Measurements from ENCODE around the gene S100A9.

S100A9 gene

GRCh38 chr1:153358691-153358975 is 979 bp downstream of the S100A9 start:
- no peak overlapping the region for H3K4me3 ChIP-seq (ENCODE audit: low read length)
- no peak for TF ChIP-seq CTCF (conservative IDR thresholded peaks at IDR 0.05; ENCODE audit: low read depth, low read length)
- DNase-seq (ENCODE audit: low read depth), result no peak

GRCh38 chr1:153359241-153359640 is 1.6 kb downstream of the S100A9 start:
- H3K4me3 ChIP-seq (ENCODE audit: low read length), result no peak overlapping the region
- DNase-seq (ENCODE audit: low read depth), result no peak
- no peak for TF ChIP-seq CTCF (conservative IDR thresholded peaks at IDR 0.05; ENCODE audit: low read depth, low read length)

GRCh38 chr1:153360190-153360589 is 2.5 kb downstream of the S100A9 start:
- no peak overlapping the region for H3K4me3 ChIP-seq (ENCODE audit: low read length)
- no peak for DNase-seq (ENCODE audit: low read depth)
- no peak for TF ChIP-seq CTCF (conservative IDR thresholded peaks at IDR 0.05; ENCODE audit: low read depth, low read length)

- H3K4me3 ChIP-seq (ENCODE audit: low read length), result no peak overlapping the region
- TF ChIP-seq CTCF (conservative IDR thresholded peaks at IDR 0.05; ENCODE audit: low read depth, low read length), result no peak
- DNase-seq (ENCODE audit: low read depth), result no peak
Observed at GRCh38 chr1:153360592-153361479, 3.2 kb downstream of the S100A9 start.

GRCh38 chr1:153361480-153362109 is 3.9 kb downstream of the S100A9 start:
- no peak for DNase-seq (ENCODE audit: low read depth)
- TF ChIP-seq CTCF (conservative IDR thresholded peaks at IDR 0.05; ENCODE audit: low read depth, low read length), result no peak
- no peak overlapping the region for H3K4me3 ChIP-seq (ENCODE audit: low read length)

- TF ChIP-seq CTCF (conservative IDR thresholded peaks at IDR 0.05; ENCODE audit: low read depth, low read length), result no peak
- DNase-seq (ENCODE audit: low read depth), result no peak
- H3K4me3 ChIP-seq (ENCODE audit: low read length), result no peak overlapping the region
Observed at GRCh38 chr1:153362187-153362775, 4.6 kb downstream of the S100A9 start.

All from retinal pigment epithelial cell (primary cell).